ENCODE data around the gene TDRD1. TPM values are rescaled to one million over a fixed set of nuclear protein-coding genes. Genes with fewer than 3 reads are reported as not detected.

TDRD1 gene
- total RNA-seq, 1 experiment from 2014 or later, result 0.14 TPM

DNA sequence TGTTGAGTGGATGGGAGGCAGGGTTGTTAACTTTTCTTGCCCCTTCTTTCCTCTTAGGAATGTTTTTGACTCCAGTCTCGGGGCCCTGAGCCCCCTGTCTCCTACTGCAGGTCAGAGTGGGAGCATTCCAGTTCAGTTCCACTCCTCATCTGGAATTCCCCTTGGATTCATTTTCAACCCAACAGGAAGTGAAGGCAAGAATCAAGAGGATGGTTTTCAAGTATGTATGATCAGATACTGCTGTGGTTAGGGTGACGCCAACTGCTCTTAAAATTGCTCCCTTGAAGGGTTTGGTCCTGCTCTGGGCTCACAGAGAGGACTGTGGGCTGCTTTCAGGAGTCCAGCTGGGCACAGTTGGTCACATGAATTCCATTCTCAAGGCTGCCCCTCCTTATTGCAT, 81.9 kb downstream of the TDRD1 start:
- no peaks in the 10 kb centered on the region for H3K36me3 Mint-ChIP-seq (ENCODE audit: insufficient read depth, unreplicated experiment)
- POLR2A ChIA-PET, result no interaction called here
- BruUV-seq (replicated peaks), result no TSS peak
- DNase-seq, result no peak
- H3K4me3 Mint-ChIP-seq (ENCODE audit: unreplicated experiment), result no peak overlapping the region
- H3K27me3 Mint-ChIP-seq (ENCODE audit: insufficient read depth, unreplicated experiment), result no peaks in the 10 kb centered on the region
- TF ChIP-seq, protein P1, sequence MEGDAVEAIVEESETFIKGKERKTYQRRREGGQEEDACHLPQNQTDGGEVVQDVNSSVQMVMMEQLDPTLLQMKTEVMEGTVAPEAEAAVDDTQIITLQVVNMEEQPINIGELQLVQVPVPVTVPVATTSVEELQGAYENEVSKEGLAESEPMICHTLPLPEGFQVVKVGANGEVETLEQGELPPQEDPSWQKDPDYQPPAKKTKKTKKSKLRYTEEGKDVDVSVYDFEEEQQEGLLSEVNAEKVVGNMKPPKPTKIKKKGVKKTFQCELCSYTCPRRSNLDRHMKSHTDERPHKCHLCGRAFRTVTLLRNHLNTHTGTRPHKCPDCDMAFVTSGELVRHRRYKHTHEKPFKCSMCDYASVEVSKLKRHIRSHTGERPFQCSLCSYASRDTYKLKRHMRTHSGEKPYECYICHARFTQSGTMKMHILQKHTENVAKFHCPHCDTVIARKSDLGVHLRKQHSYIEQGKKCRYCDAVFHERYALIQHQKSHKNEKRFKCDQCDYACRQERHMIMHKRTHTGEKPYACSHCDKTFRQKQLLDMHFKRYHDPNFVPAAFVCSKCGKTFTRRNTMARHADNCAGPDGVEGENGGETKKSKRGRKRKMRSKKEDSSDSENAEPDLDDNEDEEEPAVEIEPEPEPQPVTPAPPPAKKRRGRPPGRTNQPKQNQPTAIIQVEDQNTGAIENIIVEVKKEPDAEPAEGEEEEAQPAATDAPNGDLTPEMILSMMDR (IDR thresholded peaks at IDR 0.05; ENCODE audit: insufficient read depth in 1 of 2, low read depth in 1 of 2, low read length in 1 of 2, severe bottlenecking in 1 of 2, unreplicated experiment in 1 of 2), result no peak
- H3K9me3 ChIP-seq, result no peaks in the 10 kb centered on the region
- peaks cover 15% of the 10 kb centered on the region for H3K4me1 Mint-ChIP-seq (ENCODE audit: low read depth, unreplicated experiment)
- peaks cover 4% of the 10 kb centered on the region; the same call in 1 of the 2 replicates for H3K4me1 ChIP-seq
- no peaks in the 10 kb centered on the region for H3K9me3 Mint-ChIP-seq (ENCODE audit: unreplicated experiment)
- CTCF ChIA-PET, result no interaction called here
- H3K4me3 ChIP-seq (ENCODE audit: low read depth, low read length), result no peak overlapping the region
- H3K27me3 ChIP-seq (replicated peaks; ENCODE audit: control insufficient read depth, insufficient read depth, low read length), result no peaks in the 10 kb centered on the region
- no peak overlapping the region for H3K27ac Mint-ChIP-seq (ENCODE audit: unreplicated experiment)
- intact Hi-C loops (cut with micrococcal nuclease; ENCODE audit: unreplicated experiment), result no loop called here
- no peaks in the 10 kb centered on the region for H3K36me3 ChIP-seq (ENCODE audit: control insufficient read depth, insufficient read depth, low read length)

GRCh38 chr10:114262496-114262895, 83.3 kb downstream of the TDRD1 start:
- no peaks in the 10 kb centered on the region for H3K36me3 Mint-ChIP-seq (ENCODE audit: insufficient read depth, unreplicated experiment)
- peaks cover 14% of the 10 kb centered on the region for H3K4me1 Mint-ChIP-seq (ENCODE audit: low read depth, unreplicated experiment)
- Histone ChIP-seq H3K4me3 (ENCODE audit: low read depth, low read length) (no peak overlapping the region), H3K36me3 (ENCODE audit: control insufficient read depth, insufficient read depth, low read length) (no peaks in the 10 kb centered on the region), H3K27me3 (replicated peaks; ENCODE audit: control insufficient read depth, insufficient read depth, low read length) (no peaks in the 10 kb centered on the region), H3K9me3 (no peaks in the 10 kb centered on the region), H3K4me1 (peaks cover 4% of the 10 kb centered on the region; the same call in 1 of the 2 replicates)
- CTCF ChIA-PET, result no interaction called here
- no peak overlapping the region for H3K27ac Mint-ChIP-seq (ENCODE audit: unreplicated experiment)
- intact Hi-C loops (cut with micrococcal nuclease; ENCODE audit: unreplicated experiment), result no loop called here
- no peak overlapping the region for H3K4me3 Mint-ChIP-seq (ENCODE audit: unreplicated experiment)
- no peaks in the 10 kb centered on the region for H3K27me3 Mint-ChIP-seq (ENCODE audit: insufficient read depth, unreplicated experiment)
- H3K9me3 Mint-ChIP-seq (ENCODE audit: unreplicated experiment), result no peaks in the 10 kb centered on the region
- POLR2A ChIA-PET, result no interaction called here
- TF ChIP-seq, protein P1 (IDR thresholded peaks at IDR 0.05; ENCODE audit: insufficient read depth in 1 of 2, low read depth in 1 of 2, low read length in 1 of 2, severe bottlenecking in 1 of 2, unreplicated experiment in 1 of 2), result no peak
- no TSS peak for BruUV-seq (replicated peaks)
- no peak for DNase-seq

GRCh38 chr10:114265392-114266053, 86.4 kb downstream of the TDRD1 start:
- intact Hi-C loops (cut with micrococcal nuclease; ENCODE audit: unreplicated experiment), result no loop called here
- H3K36me3 Mint-ChIP-seq (ENCODE audit: insufficient read depth, unreplicated experiment), result no peaks in the 10 kb centered on the region
- no TSS peak for BruUV-seq (replicated peaks)
- Histone ChIP-seq H3K9me3 (no peaks in the 10 kb centered on the region), H3K36me3 (ENCODE audit: control insufficient read depth, insufficient read depth, low read length) (peaks cover 2% of the 10 kb centered on the region; the same call in 1 of the 2 replicates), H3K27me3 (replicated peaks; ENCODE audit: control insufficient read depth, insufficient read depth, low read length) (no peaks in the 10 kb centered on the region), H3K4me1 (peaks cover 3% of the 10 kb centered on the region; the same call in 1 of the 2 replicates), H3K4me3 (ENCODE audit: low read depth, low read length) (no peak overlapping the region)
- H3K9me3 Mint-ChIP-seq (ENCODE audit: unreplicated experiment), result no peaks in the 10 kb centered on the region
- peaks cover 3% of the 10 kb centered on the region for H3K4me1 Mint-ChIP-seq (ENCODE audit: low read depth, unreplicated experiment)
- CTCF ChIA-PET, result no interaction called here
- TF ChIP-seq, protein P1 (IDR thresholded peaks at IDR 0.05; ENCODE audit: insufficient read depth in 1 of 2, low read depth in 1 of 2, low read length in 1 of 2, severe bottlenecking in 1 of 2, unreplicated experiment in 1 of 2), result no peak
- no peaks in the 10 kb centered on the region for H3K27me3 Mint-ChIP-seq (ENCODE audit: insufficient read depth, unreplicated experiment)
- no peak overlapping the region for H3K27ac Mint-ChIP-seq (ENCODE audit: unreplicated experiment)
- POLR2A ChIA-PET, result no interaction called here
- no peak overlapping the region for H3K4me3 Mint-ChIP-seq (ENCODE audit: unreplicated experiment)
- DNase-seq, result no peak
